ENCODE results near the gene TMEM181. TPM values are rescaled to one million over a fixed set of nuclear protein-coding genes. Genes with fewer than 3 reads are reported as not detected.

The TMEM181 gene
- total RNA-seq, result 58.8 TPM

DNA sequence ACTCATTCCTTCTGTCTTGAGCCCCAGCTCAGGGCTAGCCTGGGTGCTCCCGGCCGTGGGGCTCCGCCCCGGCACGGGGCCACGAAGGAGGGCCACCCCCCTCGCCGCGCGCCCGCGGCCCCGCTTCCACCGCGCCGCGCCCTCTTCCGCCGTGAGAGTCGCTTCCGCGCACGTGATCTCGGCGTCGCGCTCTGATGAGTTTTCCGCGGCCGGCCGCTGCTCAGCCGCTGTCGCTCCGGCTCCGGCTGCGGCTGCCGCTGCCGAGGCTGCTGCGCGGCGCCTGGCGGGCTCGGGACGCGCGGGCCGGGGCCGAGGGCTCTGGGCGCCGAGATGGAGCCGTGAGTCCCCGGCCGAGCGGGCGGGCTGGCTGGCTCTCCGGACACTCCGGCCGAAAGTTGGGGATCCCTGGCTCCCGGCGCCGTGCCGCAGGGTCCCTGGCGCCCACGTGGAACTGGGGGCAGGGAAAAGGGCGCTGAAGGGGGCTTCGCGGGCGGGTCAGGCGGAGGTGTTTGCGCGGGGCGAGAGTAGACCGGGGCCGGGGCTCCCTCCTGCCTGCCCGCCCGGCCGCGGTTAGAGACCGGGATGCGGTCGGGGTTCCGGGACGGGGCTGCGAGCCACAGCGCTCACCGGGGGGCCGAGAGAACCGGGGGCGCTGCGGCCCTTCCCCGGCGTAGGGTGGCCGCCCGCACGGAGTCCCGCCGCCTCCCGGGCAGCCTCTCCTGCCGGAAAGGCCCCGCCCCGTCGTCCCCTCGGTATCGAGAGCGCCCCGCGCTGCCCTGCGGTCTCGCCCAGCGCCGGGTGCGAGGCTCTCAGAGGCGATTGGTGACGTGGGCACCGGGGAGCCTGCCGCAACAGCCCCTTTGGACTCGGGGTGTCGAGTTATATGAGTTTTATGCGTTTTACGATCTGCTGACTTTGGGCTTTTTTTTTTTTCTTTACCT lies at the start of gene TMEM181:
TSS of gene TMEM181 (plus strand) at position 197 of the 941 bp plus-strand sequence. CDS start at position 331, 134 bp downstream.

DNA sequence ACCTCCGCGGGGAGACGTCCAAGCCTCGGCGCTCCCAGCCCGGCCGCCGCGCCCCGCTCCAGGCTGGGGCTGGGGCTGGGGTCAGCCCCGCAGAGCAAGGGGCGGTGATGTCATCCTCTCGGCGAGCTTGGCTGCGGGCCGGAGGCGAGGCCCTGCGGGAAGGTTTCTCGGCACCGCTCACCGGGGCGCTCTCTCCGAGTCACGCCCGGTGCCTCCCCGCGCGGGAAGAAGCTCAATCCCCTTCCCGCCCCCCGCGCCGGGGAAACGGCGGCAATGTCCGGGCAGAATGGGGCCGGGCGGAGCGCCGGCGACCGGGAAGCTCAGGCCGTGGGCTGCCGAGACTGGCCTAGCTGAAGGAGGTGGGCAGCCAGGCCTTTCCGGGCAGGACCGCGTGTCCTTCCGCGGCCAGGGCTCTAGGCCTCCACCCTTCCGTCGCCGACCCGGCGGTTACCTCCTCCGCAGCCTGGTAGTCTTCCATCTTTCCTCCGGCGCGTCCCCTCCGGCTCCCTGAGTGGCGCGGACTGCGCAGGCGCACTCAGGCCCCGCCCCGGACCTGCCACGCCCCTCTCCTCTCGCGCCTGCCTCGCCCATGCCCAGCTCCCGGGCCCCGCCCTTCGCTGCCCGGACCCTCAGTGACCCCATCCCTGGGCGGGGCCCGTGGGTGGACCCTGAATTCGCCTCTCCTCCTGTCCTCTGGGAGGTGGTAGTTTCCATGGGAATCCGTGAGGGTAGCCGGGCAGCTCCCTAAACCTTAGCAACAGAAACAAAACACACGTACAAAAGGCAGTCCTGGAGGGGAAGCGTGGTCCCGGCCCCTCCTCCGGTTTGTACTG lies 84.6 kb downstream of the TMEM181 start, which contains the start of gene DYNLT1:
TSS of gene DYNLT1 (minus strand) at position 513 of the 833 bp plus-strand sequence. CDS start at position 478, 35 bp downstream.

DNA sequence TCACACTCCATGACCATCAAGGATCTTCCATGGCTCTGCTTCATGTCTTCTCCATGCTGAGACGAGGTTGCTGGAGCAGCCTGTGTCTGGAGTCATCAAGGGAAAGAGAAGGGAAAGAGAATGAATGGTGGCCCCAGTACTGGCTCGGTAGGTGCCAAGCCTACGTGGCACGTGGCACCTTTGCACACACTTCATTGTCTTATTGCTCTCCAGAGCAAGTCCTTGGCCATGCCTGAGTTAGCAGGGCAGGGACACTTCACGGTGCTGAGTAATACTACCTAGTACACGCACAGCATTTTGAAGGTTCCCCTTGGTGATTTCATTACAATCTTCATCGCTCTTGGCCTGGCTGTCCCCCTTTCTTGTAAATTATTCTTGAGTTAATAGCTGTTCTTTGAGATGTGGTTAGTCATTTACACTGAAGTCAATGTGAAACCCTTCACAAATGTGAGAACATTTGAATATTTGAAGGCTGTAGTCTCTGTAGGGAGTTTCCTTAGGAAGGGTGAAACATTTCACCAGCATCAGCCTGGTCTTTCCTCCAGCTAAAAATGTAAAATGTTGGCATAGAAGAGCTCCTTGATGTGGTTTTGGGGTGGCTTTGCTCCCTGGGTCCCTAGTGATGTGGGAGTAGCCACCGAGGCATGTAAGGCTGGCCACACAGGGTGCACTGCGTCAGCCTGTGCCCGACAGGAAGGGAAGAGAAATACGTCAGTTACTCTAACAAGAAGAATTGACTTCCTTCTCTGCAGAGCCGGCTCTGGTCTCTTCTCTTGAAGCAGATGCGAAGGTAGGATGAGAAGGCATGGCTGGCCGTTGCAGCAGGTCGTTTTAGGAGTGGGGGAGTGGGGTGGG lies 89.6 kb downstream of the TMEM181 start, which contains the start of gene SYTL3:
TSS of gene SYTL3 (plus strand) at position 766 of the 855 bp plus-strand sequence. CDS start 13,215 bp downstream, outside the sequence.

Small RNA genes lying within 50 kb of the gene (small RNA-seq; reads per million reads assigned to genes)
- not detected for gene MIR7161 (ENCODE audit: low replicate concordance)

Other genes starting within 250 kb of the TMEM181 start
- gene TULP4, start 247.6 kb upstream of the TMEM181 start, total RNA-seq, result 740 TPM
- gene DYNLT1, start 84.7 kb downstream of the TMEM181 start, total RNA-seq, result 54.1 TPM
- gene SYTL3, start 90.0 kb downstream of the TMEM181 start, total RNA-seq, result 2.5 TPM

Data from parietal lobe (tissue), 2 donors.